Ishikawa (cell line): ENCODE measurements around the gene FAM50A.

Source experiments
- RAD21 ChIP-seq: IDR thresholded peaks from 2 replicates; pipeline ENCODE4 v1.6.1; 2012; ENCODE audit warnings: low read depth
- TAF1 ChIP-seq: IDR thresholded peaks from 2 replicates; pipeline ENCODE4 v1.6.1; 2012; ENCODE audit warnings: low read depth, mild to moderate bottlenecking
- TEAD4 ChIP-seq: IDR thresholded peaks from 2 replicates; pipeline ENCODE4 v1.6.1; 2012
- YY1 ChIP-seq: IDR thresholded peaks from 2 replicates; pipeline ENCODE4 v1.6.1; 2012; ENCODE audit warnings: low read depth

- no peak for TF ChIP-seq TEAD4
- TF ChIP-seq TAF1: no peak
- no peak for TF ChIP-seq YY1
- TF ChIP-seq RAD21: no peak
These were observed 21.7 kb downstream of the FAM50A start for GRCh38 chrX:154465601-154466000.
